Measurements from ENCODE around the gene ARRDC5.
"Not testable (repeated sequence)": the region's sequence is repeated elsewhere in the genome, so short reads cannot be mapped to it uniquely, and the experiment has no call there.

- not testable (repeated sequence) for TF ChIP-seq CTCF, POLR2A (IDR thresholded peaks at IDR 0.05)
Measured at GRCh38 chr19:4950650-4951049, 48.0 kb upstream of the ARRDC5 start.

All from adrenal gland (tissue), 5 donors.